NCI-H345 treated with DMSO at 0.1 percent for 48 hours (cell line): ENCODE data around the gene LEO1.

Experiments
- DNase-seq: peaks from one replicate; lab custom pipeline; 2025; ENCODE audit not compliant: unreplicated experiment; lab: John Stamatoyannopoulos, UW

Gene LEO1

GRCh38 chr15:51935466-51936104 is 36.0 kb downstream of the LEO1 start:
- DNase-seq = no peak

GRCh38 chr15:51932161-51932560 is 39.4 kb downstream of the LEO1 start:
- no peak for DNase-seq

- no peak for DNase-seq
Measured at GRCh38 chr15:51931638-51932037, 39.9 kb downstream of the LEO1 start.

- no peak for DNase-seq
Measured at GRCh38 chr15:51931016-51931415, 40.6 kb downstream of the LEO1 start.

- no peak for DNase-seq
Measured at GRCh38 chr15:51926809-51927208, 44.8 kb downstream of the LEO1 start.

- no peak for DNase-seq
Measured at GRCh38 chr15:51924156-51925068, 47.2 kb downstream of the LEO1 start.

GRCh38 chr15:51917493-51917892 is 54.1 kb downstream of the LEO1 start:
- no peak for DNase-seq

GRCh38 chr15:51912528-51912927 is 59.0 kb downstream of the LEO1 start:
- no peak for DNase-seq

- no peak for DNase-seq
Measured at GRCh38 chr15:51909584-51909983, 62.0 kb downstream of the LEO1 start.

- no peak for DNase-seq
Measured at GRCh38 chr15:51908316-51908715, 63.3 kb downstream of the LEO1 start.

- DNase-seq = no peak
Measured at GRCh38 chr15:51907136-51907862, 64.3 kb downstream of the LEO1 start.

GRCh38 chr15:51904931-51905330 is 66.6 kb downstream of the LEO1 start:
- no peak for DNase-seq

- DNase-seq = no peak
Measured at GRCh38 chr15:51904421-51904820, 67.2 kb downstream of the LEO1 start.

GRCh38 chr15:51889486-51889885 is 82.1 kb downstream of the LEO1 start:
- no peak for DNase-seq

- DNase-seq = peak; percentile 1
Measured at GRCh38 chr15:51888593-51889195, 82.9 kb downstream of the LEO1 start.
